Caco-2 (cell line): ENCODE results near the gene PHACTR2. TPM values are rescaled to one million over a fixed set of nuclear protein-coding genes. Genes with fewer than 3 reads are reported as not detected.

ENCODE experiments used
- BruUV-seq: library from RNA; stranded (reverse); fragments of 400-500 nt; replicated peaks from 2 replicates; lab custom pipeline; 2021; lab: Mats Ljungman, UMichigan
- CTCF ChIA-PET: fragments of 300-600 bp; sonication (Branson Sonifier 250); formaldehyde crosslinking; loops from one replicate; lab custom pipeline; 2022; ENCODE audit warnings: antibody characterized with exemption; lab: Charles Lee
- POLR2A ChIA-PET: fragments of 300-600 bp; sonication (Branson Sonifier 250); formaldehyde crosslinking; loops from one replicate; lab custom pipeline; 2022; ENCODE audit warnings: antibody characterized with exemption; lab: Charles Lee
- DNase-seq, 2 experiments: peaks; one replicate each; pipeline versions ENCODE4 v3.0.0 to v3.0.0-alpha.2; 2020 to 2022
- H3K27me3 ChIP-seq: replicated peaks from 2 replicates; pipeline ENCODE4 v1.6.0; 2011; ENCODE audit warnings: low read length; ENCODE audit not compliant: control insufficient read depth, insufficient read depth
- H3K36me3 ChIP-seq: 2 replicates; pipeline ENCODE4 v1.5.1; 2011; ENCODE audit warnings: low read length; ENCODE audit not compliant: control insufficient read depth, insufficient read depth
- H3K4me1 ChIP-seq: fragments of 250-450 bp; sonication (Bioruptor Pico); 2 replicates; pipeline ENCODE4 v1.5.1; 2020; ENCODE audit warnings: mild to moderate bottlenecking
- H3K4me3 ChIP-seq: 2 replicates; pipeline ENCODE4 v1.5.1; 2011; ENCODE audit warnings: low read depth, mild to moderate bottlenecking, control low read depth, low read length
- H3K9me3 ChIP-seq: fragments of 250-450 bp; sonication (Bioruptor Pico); 2 replicates; pipeline ENCODE4 v1.5.1; 2020; ENCODE audit warnings: mild to moderate bottlenecking, moderate library complexity
- H3K27ac Mint-ChIP-seq: one replicate; pipeline ENCODE4 v1.8.0; 2022; ENCODE audit warnings: mixed read lengths; ENCODE audit not compliant: unreplicated experiment
- H3K27me3 Mint-ChIP-seq: one replicate; pipeline ENCODE4 v1.8.0; 2022; ENCODE audit warnings: mixed read lengths; ENCODE audit not compliant: insufficient read depth, unreplicated experiment
- H3K36me3 Mint-ChIP-seq: one replicate; pipeline ENCODE4 v1.8.0; 2022; ENCODE audit warnings: mild to moderate bottlenecking, mixed read lengths; ENCODE audit not compliant: insufficient read depth, unreplicated experiment
- H3K4me1 Mint-ChIP-seq: one replicate; pipeline ENCODE4 v1.8.0; 2022; ENCODE audit warnings: low read depth, mixed read lengths; ENCODE audit not compliant: unreplicated experiment
- H3K4me3 Mint-ChIP-seq: one replicate; pipeline ENCODE4 v1.8.0; 2022; ENCODE audit warnings: mild to moderate bottlenecking, moderate library complexity, mixed read lengths; ENCODE audit not compliant: unreplicated experiment
- H3K9me3 Mint-ChIP-seq: one replicate; pipeline ENCODE4 v1.8.0; 2022; ENCODE audit warnings: mixed read lengths; ENCODE audit not compliant: unreplicated experiment
- CTCF ChIP-seq, 2 experiments: fragments of 200-600 bp in 1 of 2; IDR thresholded peaks; 1 replicate in 1 of 2; 2 replicates in 1 of 2; pipeline versions ENCODE4 v1.5.1 to v1.8.0; 2011 to 2022; ENCODE audit warnings: antibody characterized with exemption in 1 of 2, control low read depth in 1 of 2, inconsistent platforms in 1 of 2, low read depth in 1 of 2, low read length in 1 of 2, mild to moderate bottlenecking in 1 of 2, moderate library complexity in 1 of 2; ENCODE audit not compliant: insufficient read depth in 1 of 2, severe bottlenecking in 1 of 2, unreplicated experiment in 1 of 2
- intact Hi-C: fragments of 100-400 bp; cut with micrococcal nuclease; formaldehyde crosslinking; loops from one replicate; pipeline ENCODE4 v1.10.0; 2022; ENCODE audit not compliant: unreplicated experiment
- total RNA-seq: library from RNA; stranded (reverse); gene quantifications from 2 replicates; pipeline ENCODE4 v1.2.3, GENCODE V29; 2022

PHACTR2 gene
- total RNA-seq, 1 experiment from 2014 or later = 100 TPM

- Mint-ChIP-seq H3K4me1 (peaks cover 17% of the 10 kb centered on the region), H3K27me3 (no peaks in the 10 kb centered on the region), H3K9me3 (no peaks in the 10 kb centered on the region), H3K27ac (no peak overlapping the region), H3K4me3 (no peak overlapping the region), H3K36me3 (peaks cover 20% of the 10 kb centered on the region)
- intact Hi-C loops = no loop called here
- Histone ChIP-seq H3K36me3 (no peaks in the 10 kb centered on the region), H3K4me1 (peaks cover 4% of the 10 kb centered on the region), H3K27me3 (no peaks in the 10 kb centered on the region), H3K9me3 (no peaks in the 10 kb centered on the region), H3K4me3 (no peak overlapping the region)
- no peak for DNase-seq
- BruUV-seq = no TSS peak
- no peak for TF ChIP-seq CTCF (IDR thresholded peaks at IDR 0.05; ENCODE audit: insufficient read depth in 1 of 2, low read depth in 1 of 2, low read length in 1 of 2, severe bottlenecking in 1 of 2, unreplicated experiment in 1 of 2)
- POLR2A ChIA-PET = no interaction called here
- CTCF ChIA-PET = no interaction called here
These were observed 6.7 kb downstream of the PHACTR2 start for GRCh38 chr6:143684486-143684885.

- Mint-ChIP-seq H3K9me3 (no peaks in the 10 kb centered on the region), H3K27me3 (no peaks in the 10 kb centered on the region), H3K27ac (no peak overlapping the region), H3K36me3 (peaks cover 24% of the 10 kb centered on the region), H3K4me3 (no peak overlapping the region), H3K4me1 (peaks cover 25% of the 10 kb centered on the region)
- CTCF ChIA-PET = no interaction called here
- Histone ChIP-seq H3K4me3 (no peak overlapping the region), H3K9me3 (no peaks in the 10 kb centered on the region), H3K27me3 (no peaks in the 10 kb centered on the region), H3K4me1 (peaks cover 12% of the 10 kb centered on the region), H3K36me3 (no peaks in the 10 kb centered on the region)
- BruUV-seq = no TSS peak
- DNase-seq = no peak
- intact Hi-C loops = no loop called here
- TF ChIP-seq CTCF (IDR thresholded peaks at IDR 0.05; ENCODE audit: insufficient read depth in 1 of 2, low read depth in 1 of 2, low read length in 1 of 2, severe bottlenecking in 1 of 2, unreplicated experiment in 1 of 2) = no peak
- POLR2A ChIA-PET = no interaction called here
These were observed 7.9 kb downstream of the PHACTR2 start for GRCh38 chr6:143685653-143686052.

GRCh38 chr6:143687591-143687990, 9.8 kb downstream of the PHACTR2 start:
- Mint-ChIP-seq H3K27ac (no peak overlapping the region), H3K9me3 (no peaks in the 10 kb centered on the region), H3K4me1 (peaks cover 25% of the 10 kb centered on the region), H3K4me3 (no peak overlapping the region), H3K27me3 (no peaks in the 10 kb centered on the region), H3K36me3 (peaks cover 24% of the 10 kb centered on the region)
- TF ChIP-seq CTCF (IDR thresholded peaks at IDR 0.05; ENCODE audit: insufficient read depth in 1 of 2, low read depth in 1 of 2, low read length in 1 of 2, severe bottlenecking in 1 of 2, unreplicated experiment in 1 of 2) = no peak
- Histone ChIP-seq H3K4me1 (peaks cover 32% of the 10 kb centered on the region), H3K9me3 (no peaks in the 10 kb centered on the region), H3K27me3 (no peaks in the 10 kb centered on the region), H3K4me3 (no peak overlapping the region), H3K36me3 (no peaks in the 10 kb centered on the region)
- ChIA-PET POLR2A (no interaction called here), CTCF (no interaction called here)
- DNase-seq = no peak
- intact Hi-C loops = no loop called here
- BruUV-seq = no TSS peak
